ENCODE data around the gene KAZN.

The KAZN gene

DNA sequence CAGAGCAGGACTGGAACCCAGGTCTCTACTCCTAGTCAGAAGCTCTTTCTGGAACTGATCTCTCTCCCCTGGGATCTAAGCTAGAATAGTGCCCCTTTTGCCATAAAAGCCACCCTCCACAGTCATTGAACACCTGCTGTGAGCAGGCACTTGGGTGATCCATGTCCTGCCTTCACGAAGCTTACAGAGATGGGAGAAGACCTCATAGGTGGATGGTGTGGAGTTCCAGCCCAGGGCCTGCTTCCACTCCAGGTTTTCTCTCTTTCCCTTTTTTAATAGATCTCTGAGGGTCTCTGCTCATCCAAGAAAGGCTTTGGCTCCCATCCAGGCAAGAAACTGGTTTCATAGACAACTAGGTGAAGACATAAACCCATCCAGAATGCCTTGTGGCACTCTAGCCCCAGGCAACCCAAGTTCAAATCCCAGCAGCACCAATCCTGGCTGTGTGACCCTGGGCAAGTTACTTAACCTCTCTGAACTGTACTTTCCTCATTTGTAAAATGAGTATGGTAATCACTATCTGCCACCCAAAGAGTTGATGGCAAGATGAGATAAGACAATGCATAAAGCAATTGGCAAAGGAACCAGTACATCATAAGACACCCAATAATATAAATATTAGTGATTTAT lies 508.7 kb downstream of the KAZN start:
- TF ChIP-seq EZH2phosphoT487 (IDR thresholded peaks at IDR 0.05; ENCODE audit: low read length) = no peak
- TF ChIP-seq, protein P1, sequence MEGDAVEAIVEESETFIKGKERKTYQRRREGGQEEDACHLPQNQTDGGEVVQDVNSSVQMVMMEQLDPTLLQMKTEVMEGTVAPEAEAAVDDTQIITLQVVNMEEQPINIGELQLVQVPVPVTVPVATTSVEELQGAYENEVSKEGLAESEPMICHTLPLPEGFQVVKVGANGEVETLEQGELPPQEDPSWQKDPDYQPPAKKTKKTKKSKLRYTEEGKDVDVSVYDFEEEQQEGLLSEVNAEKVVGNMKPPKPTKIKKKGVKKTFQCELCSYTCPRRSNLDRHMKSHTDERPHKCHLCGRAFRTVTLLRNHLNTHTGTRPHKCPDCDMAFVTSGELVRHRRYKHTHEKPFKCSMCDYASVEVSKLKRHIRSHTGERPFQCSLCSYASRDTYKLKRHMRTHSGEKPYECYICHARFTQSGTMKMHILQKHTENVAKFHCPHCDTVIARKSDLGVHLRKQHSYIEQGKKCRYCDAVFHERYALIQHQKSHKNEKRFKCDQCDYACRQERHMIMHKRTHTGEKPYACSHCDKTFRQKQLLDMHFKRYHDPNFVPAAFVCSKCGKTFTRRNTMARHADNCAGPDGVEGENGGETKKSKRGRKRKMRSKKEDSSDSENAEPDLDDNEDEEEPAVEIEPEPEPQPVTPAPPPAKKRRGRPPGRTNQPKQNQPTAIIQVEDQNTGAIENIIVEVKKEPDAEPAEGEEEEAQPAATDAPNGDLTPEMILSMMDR (IDR thresholded peaks at IDR 0.05; ENCODE audit: low read length) = no peak
- TF ChIP-seq EZH2 (optimal IDR thresholded peaks at IDR 0.05; ENCODE audit: low read depth, low read length) = no peak
- Histone ChIP-seq H3K9me3 (replicated peaks; ENCODE audit: insufficient read depth, low read length) (no peaks in the 10 kb centered on the region), H3F3A (ENCODE audit: insufficient read depth, low read length) (no peaks in the 10 kb centered on the region), H2AFZ (ENCODE audit: low read length) (no peak overlapping the region), H3K4me1 (ENCODE audit: low read length) (no peaks in the 10 kb centered on the region), H3K27me3 (replicated peaks; ENCODE audit: insufficient read depth, low read length) (no peaks in the 10 kb centered on the region; the same call in 1 of the 2 replicates), H3K36me3 (replicated peaks; ENCODE audit: insufficient read depth, low read length) (no peaks in the 10 kb centered on the region), H3K4me2 (ENCODE audit: low read depth, low read length) (no peak overlapping the region), H3K79me2 (ENCODE audit: low read length) (no peaks in the 10 kb centered on the region), H3K4me3 (ENCODE audit: low read length) (no peak overlapping the region), H4K20me1 (ENCODE audit: insufficient read depth, low read length) (no peaks in the 10 kb centered on the region), H3K9me2 (replicated peaks; ENCODE audit: insufficient read depth, low read length) (no peaks in the 10 kb centered on the region), H3K9ac (ENCODE audit: low read length) (no peak overlapping the region), H3K27ac (ENCODE audit: low read length) (no peak overlapping the region)
- DNase-seq = no peak

DNA sequence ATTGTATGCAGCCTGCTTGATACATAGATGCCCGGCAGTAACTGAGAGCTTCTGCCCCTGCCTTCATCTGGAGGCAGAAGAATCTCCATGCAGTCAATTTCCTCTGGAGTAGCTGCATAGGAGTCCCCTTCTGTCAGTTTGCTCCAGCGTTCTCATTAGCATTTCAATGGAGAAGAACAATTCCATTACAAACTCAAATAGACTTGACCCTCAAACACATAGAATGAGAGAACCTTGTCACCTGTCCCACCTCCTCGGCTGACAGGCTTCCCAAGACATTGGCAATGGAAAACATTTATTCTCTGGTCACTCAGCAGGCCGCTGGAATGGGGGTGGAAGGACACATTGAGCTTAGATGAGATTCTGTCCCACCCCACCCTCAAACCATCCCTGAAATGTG lies 509.4 kb downstream of the KAZN start:
- no peak for DNase-seq
- no peak for TF ChIP-seq EZH2phosphoT487 (IDR thresholded peaks at IDR 0.05; ENCODE audit: low read length)
- TF ChIP-seq, protein P1 (IDR thresholded peaks at IDR 0.05; ENCODE audit: low read length) = no peak
- no peak for TF ChIP-seq EZH2 (optimal IDR thresholded peaks at IDR 0.05; ENCODE audit: low read depth, low read length)
- H3K27ac ChIP-seq (ENCODE audit: low read length) = no peak overlapping the region
- no peak overlapping the region for H3K4me3 ChIP-seq (ENCODE audit: low read length)
- H3K4me1 ChIP-seq (ENCODE audit: low read length) = no peaks in the 10 kb centered on the region
- H4K20me1 ChIP-seq (ENCODE audit: insufficient read depth, low read length) = no peaks in the 10 kb centered on the region
- H3K4me2 ChIP-seq (ENCODE audit: low read depth, low read length) = no peak overlapping the region
- H3K9ac ChIP-seq (ENCODE audit: low read length) = no peak overlapping the region
- H3K9me3 ChIP-seq (replicated peaks; ENCODE audit: insufficient read depth, low read length) = no peaks in the 10 kb centered on the region
- H3K79me2 ChIP-seq (ENCODE audit: low read length) = no peaks in the 10 kb centered on the region
- H2AFZ ChIP-seq (ENCODE audit: low read length) = no peak overlapping the region
- H3F3A ChIP-seq (ENCODE audit: insufficient read depth, low read length) = no peaks in the 10 kb centered on the region
- H3K36me3 ChIP-seq (replicated peaks; ENCODE audit: insufficient read depth, low read length) = no peaks in the 10 kb centered on the region
- no peaks in the 10 kb centered on the region; the same call in 1 of the 2 replicates for H3K27me3 ChIP-seq (replicated peaks; ENCODE audit: insufficient read depth, low read length)
- H3K9me2 ChIP-seq (replicated peaks; ENCODE audit: insufficient read depth, low read length) = no peaks in the 10 kb centered on the region

DNA sequence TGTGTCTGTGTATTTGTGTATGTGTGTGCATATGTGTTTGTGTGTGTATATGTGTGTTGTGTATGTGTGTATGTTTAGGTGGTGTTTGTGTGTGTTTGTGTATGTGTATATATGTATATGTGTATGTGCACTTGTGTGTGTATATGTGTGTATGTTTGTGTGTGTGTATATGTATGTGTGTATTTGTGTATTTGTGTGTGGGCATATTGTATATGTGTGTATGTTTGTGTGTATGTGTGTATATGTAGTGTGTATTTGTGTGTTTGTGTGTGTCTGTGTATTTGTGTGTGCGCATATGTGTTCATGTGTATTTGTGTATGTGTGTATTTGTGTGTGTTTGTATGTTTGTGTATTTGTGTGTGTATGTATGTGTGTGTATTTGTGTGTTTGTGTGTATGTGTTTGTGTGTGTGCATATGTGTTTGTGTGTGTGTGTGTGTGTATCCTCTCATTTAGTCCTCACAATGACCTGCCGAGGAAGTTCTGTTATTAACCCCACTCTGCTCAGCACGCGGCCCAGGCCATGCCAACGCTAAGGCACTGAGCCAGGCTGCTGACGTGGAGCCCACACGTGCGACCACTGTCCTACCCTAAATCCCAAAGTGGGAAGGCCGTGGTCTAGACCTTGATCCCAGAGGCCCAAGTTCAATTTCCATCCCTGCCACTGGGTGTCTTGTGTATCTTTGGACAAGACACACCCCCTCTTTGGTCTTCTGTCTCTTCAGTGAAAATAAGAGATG lies 511.8 kb downstream of the KAZN start:
- no peaks in the 10 kb centered on the region for H3K4me1 ChIP-seq (ENCODE audit: low read length)
- TF ChIP-seq EZH2 (optimal IDR thresholded peaks at IDR 0.05; ENCODE audit: low read depth, low read length) (no peak), EZH2phosphoT487 (IDR thresholded peaks at IDR 0.05; ENCODE audit: low read length) (no peak)
- TF ChIP-seq, protein P1 (IDR thresholded peaks at IDR 0.05; ENCODE audit: low read length) = no peak
- no peak overlapping the region for H3K9ac ChIP-seq (ENCODE audit: low read length)
- H3K27ac ChIP-seq (ENCODE audit: low read length) = no peak overlapping the region
- no peak overlapping the region for H3K4me2 ChIP-seq (ENCODE audit: low read depth, low read length)
- H3F3A ChIP-seq (ENCODE audit: insufficient read depth, low read length) = no peaks in the 10 kb centered on the region
- no peak for DNase-seq
- no peak overlapping the region for H3K4me3 ChIP-seq (ENCODE audit: low read length)
- no peaks in the 10 kb centered on the region for H3K36me3 ChIP-seq (replicated peaks; ENCODE audit: insufficient read depth, low read length)
- no peak overlapping the region for H2AFZ ChIP-seq (ENCODE audit: low read length)
- no peaks in the 10 kb centered on the region for H4K20me1 ChIP-seq (ENCODE audit: insufficient read depth, low read length)
- no peaks in the 10 kb centered on the region; the same call in 1 of the 2 replicates for H3K27me3 ChIP-seq (replicated peaks; ENCODE audit: insufficient read depth, low read length)
- H3K9me3 ChIP-seq (replicated peaks; ENCODE audit: insufficient read depth, low read length) = no peaks in the 10 kb centered on the region
- H3K9me2 ChIP-seq (replicated peaks; ENCODE audit: insufficient read depth, low read length) = no peaks in the 10 kb centered on the region
- H3K79me2 ChIP-seq (ENCODE audit: low read length) = no peaks in the 10 kb centered on the region

Data from MM.1S (cell line).